ENCODE data around the gene TRERF1. TPM values are rescaled to one million over a fixed set of nuclear protein-coding genes. Genes with fewer than 3 reads are reported as not detected.

Gene TRERF1
- total RNA-seq, 1 donor from 2014 or later: 3.7 TPM

- Histone ChIP-seq H3K9ac (ENCODE audit: low read depth in 1 of 3, low read length in 3 of 3) (no peak overlapping the region), H3K27me3 (ENCODE audit: control insufficient read depth in 3 of 3, insufficient read depth in 3 of 3, low read length in 3 of 3) (no peaks in the 10 kb centered on the region), H3K27ac (ENCODE audit: low read depth, low read length) (no peak overlapping the region), H3K9me3 (ENCODE audit: control insufficient read depth in 3 of 3, low read length in 3 of 3) (no peaks in the 10 kb centered on the region), H3K4me3 (ENCODE audit: low read length in 3 of 3) (no peak overlapping the region), H3K36me3 (ENCODE audit: control insufficient read depth in 3 of 3, insufficient read depth in 3 of 3, low read length in 3 of 3) (no peaks in the 10 kb centered on the region), H3K4me1 (ENCODE audit: control insufficient read depth in 3 of 3, insufficient read depth in 3 of 3, low read length in 3 of 3) (peaks cover 4 to 13% (median 7%) of the 10 kb centered on the region in 3 donors)
These were observed 187.4 kb downstream of the TRERF1 start for GRCh38 chr6:42264162-42264851.

- Histone ChIP-seq H3K9me3 (ENCODE audit: control insufficient read depth in 3 of 3, low read length in 3 of 3) (no peaks in the 10 kb centered on the region), H3K36me3 (ENCODE audit: control insufficient read depth in 3 of 3, insufficient read depth in 3 of 3, low read length in 3 of 3) (no peaks in the 10 kb centered on the region), H3K27me3 (ENCODE audit: control insufficient read depth in 3 of 3, insufficient read depth in 3 of 3, low read length in 3 of 3) (no peaks in the 10 kb centered on the region), H3K4me1 (ENCODE audit: control insufficient read depth in 3 of 3, insufficient read depth in 3 of 3, low read length in 3 of 3) (peaks cover 4 to 13% (median 7%) of the 10 kb centered on the region in 3 donors), H3K4me3 (ENCODE audit: low read length in 3 of 3) (no peak overlapping the region), H3K9ac (ENCODE audit: low read depth in 1 of 3, low read length in 3 of 3) (no peak overlapping the region), H3K27ac (ENCODE audit: low read depth, low read length) (no peak overlapping the region)
These were observed 188.5 kb downstream of the TRERF1 start for GRCh38 chr6:42263165-42263728.

- H3K27me3 ChIP-seq (ENCODE audit: control insufficient read depth in 3 of 3, insufficient read depth in 3 of 3, low read length in 3 of 3): no peaks in the 10 kb centered on the region
- no peaks in the 10 kb centered on the region for H3K9me3 ChIP-seq (ENCODE audit: control insufficient read depth in 3 of 3, low read length in 3 of 3)
- no peak overlapping the region for H3K4me3 ChIP-seq (ENCODE audit: low read length in 3 of 3)
- no peaks in the 10 kb centered on the region for H3K36me3 ChIP-seq (ENCODE audit: control insufficient read depth in 3 of 3, insufficient read depth in 3 of 3, low read length in 3 of 3)
- no peak overlapping the region for H3K27ac ChIP-seq (ENCODE audit: low read depth, low read length)
- peaks cover 4 to 13% (median 7%) of the 10 kb centered on the region in 3 donors for H3K4me1 ChIP-seq (ENCODE audit: control insufficient read depth in 3 of 3, insufficient read depth in 3 of 3, low read length in 3 of 3)
- H3K9ac ChIP-seq (ENCODE audit: low read depth in 1 of 3, low read length in 3 of 3): no peak overlapping the region
These were observed 190.8 kb downstream of the TRERF1 start for GRCh38 chr6:42260972-42261371.

GRCh38 chr6:42260396-42260888, 191.3 kb downstream of the TRERF1 start:
- Histone ChIP-seq H3K9ac (ENCODE audit: low read depth in 1 of 3, low read length in 3 of 3) (no peak overlapping the region), H3K4me1 (ENCODE audit: control insufficient read depth in 3 of 3, insufficient read depth in 3 of 3, low read length in 3 of 3) (peaks cover 4 to 13% (median 7%) of the 10 kb centered on the region in 3 donors), H3K36me3 (ENCODE audit: control insufficient read depth in 3 of 3, insufficient read depth in 3 of 3, low read length in 3 of 3) (no peaks in the 10 kb centered on the region), H3K27me3 (ENCODE audit: control insufficient read depth in 3 of 3, insufficient read depth in 3 of 3, low read length in 3 of 3) (no peaks in the 10 kb centered on the region), H3K27ac (ENCODE audit: low read depth, low read length) (no peak overlapping the region), H3K9me3 (ENCODE audit: control insufficient read depth in 3 of 3, low read length in 3 of 3) (no peaks in the 10 kb centered on the region), H3K4me3 (ENCODE audit: low read length in 3 of 3) (peak overlapping the region in 2 of 3 donors; percentile 7 to 32)

- Histone ChIP-seq H3K36me3 (ENCODE audit: control insufficient read depth in 3 of 3, insufficient read depth in 3 of 3, low read length in 3 of 3) (no peaks in the 10 kb centered on the region), H3K4me3 (ENCODE audit: low read length in 3 of 3) (no peak overlapping the region), H3K27me3 (ENCODE audit: control insufficient read depth in 3 of 3, insufficient read depth in 3 of 3, low read length in 3 of 3) (no peaks in the 10 kb centered on the region), H3K4me1 (ENCODE audit: control insufficient read depth in 3 of 3, insufficient read depth in 3 of 3, low read length in 3 of 3) (peaks cover 4 to 13% (median 7%) of the 10 kb centered on the region in 3 donors), H3K27ac (ENCODE audit: low read depth, low read length) (no peak overlapping the region), H3K9me3 (ENCODE audit: control insufficient read depth in 3 of 3, low read length in 3 of 3) (no peaks in the 10 kb centered on the region), H3K9ac (ENCODE audit: low read depth in 1 of 3, low read length in 3 of 3) (no peak overlapping the region)
These were observed 191.8 kb downstream of the TRERF1 start for GRCh38 chr6:42259841-42260395.

- Histone ChIP-seq H3K9ac (ENCODE audit: low read depth in 1 of 3, low read length in 3 of 3) (no peak overlapping the region), H3K4me1 (ENCODE audit: control insufficient read depth in 3 of 3, insufficient read depth in 3 of 3, low read length in 3 of 3) (peaks cover under 1 to 8% (median 4%) of the 10 kb centered on the region in 3 donors), H3K36me3 (ENCODE audit: control insufficient read depth in 3 of 3, insufficient read depth in 3 of 3, low read length in 3 of 3) (peaks cover 0 to 6% (median 5%) of the 10 kb centered on the region in 3 donors), H3K9me3 (ENCODE audit: control insufficient read depth in 3 of 3, low read length in 3 of 3) (no peaks in the 10 kb centered on the region), H3K27me3 (ENCODE audit: control insufficient read depth in 3 of 3, insufficient read depth in 3 of 3, low read length in 3 of 3) (no peaks in the 10 kb centered on the region), H3K27ac (ENCODE audit: low read depth, low read length) (no peak overlapping the region), H3K4me3 (ENCODE audit: low read length in 3 of 3) (no peak overlapping the region)
These were observed 192.4 kb downstream of the TRERF1 start for GRCh38 chr6:42259286-42259685.

GRCh38 chr6:42257614-42258013, 194.1 kb downstream of the TRERF1 start:
- no peak overlapping the region for H3K27ac ChIP-seq (ENCODE audit: low read depth, low read length)
- no peak overlapping the region for H3K9ac ChIP-seq (ENCODE audit: low read depth in 1 of 3, low read length in 3 of 3)
- H3K36me3 ChIP-seq (ENCODE audit: control insufficient read depth in 3 of 3, insufficient read depth in 3 of 3, low read length in 3 of 3): peaks cover 0 to 7% (median 5%) of the 10 kb centered on the region in 3 donors
- H3K9me3 ChIP-seq (ENCODE audit: control insufficient read depth in 3 of 3, low read length in 3 of 3): no peaks in the 10 kb centered on the region
- no peaks in the 10 kb centered on the region for H3K27me3 ChIP-seq (ENCODE audit: control insufficient read depth in 3 of 3, insufficient read depth in 3 of 3, low read length in 3 of 3)
- H3K4me1 ChIP-seq (ENCODE audit: control insufficient read depth in 3 of 3, insufficient read depth in 3 of 3, low read length in 3 of 3): peaks cover 0 to 10% (median 6%) of the 10 kb centered on the region in 3 donors
- no peak overlapping the region for H3K4me3 ChIP-seq (ENCODE audit: low read length in 3 of 3)

GRCh38 chr6:42257063-42257462, 194.7 kb downstream of the TRERF1 start:
- Histone ChIP-seq H3K36me3 (ENCODE audit: control insufficient read depth in 3 of 3, insufficient read depth in 3 of 3, low read length in 3 of 3) (peaks cover 0 to 7% (median 5%) of the 10 kb centered on the region in 3 donors), H3K27me3 (ENCODE audit: control insufficient read depth in 3 of 3, insufficient read depth in 3 of 3, low read length in 3 of 3) (no peaks in the 10 kb centered on the region), H3K9me3 (ENCODE audit: control insufficient read depth in 3 of 3, low read length in 3 of 3) (no peaks in the 10 kb centered on the region), H3K4me3 (ENCODE audit: low read length in 3 of 3) (no peak overlapping the region), H3K4me1 (ENCODE audit: control insufficient read depth in 3 of 3, insufficient read depth in 3 of 3, low read length in 3 of 3) (peaks cover 5 to 13% (median 12%) of the 10 kb centered on the region in 3 donors), H3K9ac (ENCODE audit: low read depth in 1 of 3, low read length in 3 of 3) (no peak overlapping the region), H3K27ac (ENCODE audit: low read depth, low read length) (no peak overlapping the region)

GRCh38 chr6:42255050-42255449, 196.7 kb downstream of the TRERF1 start:
- Histone ChIP-seq H3K4me3 (ENCODE audit: low read length in 3 of 3) (no peak overlapping the region), H3K9ac (ENCODE audit: low read depth in 1 of 3, low read length in 3 of 3) (no peak overlapping the region), H3K9me3 (ENCODE audit: control insufficient read depth in 3 of 3, low read length in 3 of 3) (no peaks in the 10 kb centered on the region), H3K36me3 (ENCODE audit: control insufficient read depth in 3 of 3, insufficient read depth in 3 of 3, low read length in 3 of 3) (peaks cover 0 to 7% (median 5%) of the 10 kb centered on the region in 3 donors), H3K27ac (ENCODE audit: low read depth, low read length) (no peak overlapping the region), H3K4me1 (ENCODE audit: control insufficient read depth in 3 of 3, insufficient read depth in 3 of 3, low read length in 3 of 3) (peaks cover 13 to 20% (median 16%) of the 10 kb centered on the region in 3 donors), H3K27me3 (ENCODE audit: control insufficient read depth in 3 of 3, insufficient read depth in 3 of 3, low read length in 3 of 3) (no peaks in the 10 kb centered on the region)

- no peaks in the 10 kb centered on the region for H3K27me3 ChIP-seq (ENCODE audit: control insufficient read depth in 3 of 3, insufficient read depth in 3 of 3, low read length in 3 of 3)
- no peak overlapping the region for H3K9ac ChIP-seq (ENCODE audit: low read depth in 1 of 3, low read length in 3 of 3)
- peaks cover 13 to 24% (median 18%) of the 10 kb centered on the region in 3 donors for H3K4me1 ChIP-seq (ENCODE audit: control insufficient read depth in 3 of 3, insufficient read depth in 3 of 3, low read length in 3 of 3)
- peaks cover 0 to 7% (median 5%) of the 10 kb centered on the region in 3 donors for H3K36me3 ChIP-seq (ENCODE audit: control insufficient read depth in 3 of 3, insufficient read depth in 3 of 3, low read length in 3 of 3)
- no peaks in the 10 kb centered on the region for H3K9me3 ChIP-seq (ENCODE audit: control insufficient read depth in 3 of 3, low read length in 3 of 3)
- no peak overlapping the region for H3K27ac ChIP-seq (ENCODE audit: low read depth, low read length)
- no peak overlapping the region for H3K4me3 ChIP-seq (ENCODE audit: low read length in 3 of 3)
These were observed 197.2 kb downstream of the TRERF1 start for GRCh38 chr6:42254505-42254904.

Data from skeletal muscle tissue (tissue), 4 donors.